Activated naive CD4-positive, alpha-beta T cell (primary cell): Measurements from ENCODE around the gene MEI1.
"Not testable (repeated sequence)": the region's sequence is repeated elsewhere in the genome, so short reads cannot be mapped to it uniquely, and the experiment has no call there.

Source experiments
- DNase-seq, 4 experiments: peaks; one replicate each; lab custom pipeline; 2025; lab: John Stamatoyannopoulos, UW

MEI1 gene

GRCh38 chr22:41822317-41823057, 123.2 kb downstream of the MEI1 start:
- DNase-seq: no peak

DNA sequence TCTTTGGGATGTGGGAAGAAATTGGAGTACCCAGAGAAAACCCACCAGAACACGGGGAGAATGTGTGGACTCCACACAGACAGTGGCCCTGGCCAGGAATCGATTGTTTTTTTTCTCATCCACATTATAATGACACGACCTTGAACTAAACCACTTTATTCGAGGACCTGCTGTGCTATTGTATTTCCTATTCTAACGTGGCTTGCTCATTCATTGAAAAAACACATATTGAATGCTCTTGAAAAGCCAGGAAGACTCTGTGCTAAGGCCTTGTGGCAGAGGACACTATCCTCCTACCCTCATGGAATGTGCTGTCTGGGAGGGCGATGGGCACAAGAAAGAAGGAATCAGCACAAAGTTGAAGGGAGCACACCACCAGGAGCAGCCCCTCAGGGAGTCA, 124.5 kb downstream of the MEI1 start:
- no peak for DNase-seq

GRCh38 chr22:41825376-41825775, 126.1 kb downstream of the MEI1 start:
- no peak for DNase-seq

GRCh38 chr22:41826021-41826420, 126.7 kb downstream of the MEI1 start:
- no peak for DNase-seq

- DNase-seq: no peak
Observed at GRCh38 chr22:41826430-41827383, 127.4 kb downstream of the MEI1 start.

DNA sequence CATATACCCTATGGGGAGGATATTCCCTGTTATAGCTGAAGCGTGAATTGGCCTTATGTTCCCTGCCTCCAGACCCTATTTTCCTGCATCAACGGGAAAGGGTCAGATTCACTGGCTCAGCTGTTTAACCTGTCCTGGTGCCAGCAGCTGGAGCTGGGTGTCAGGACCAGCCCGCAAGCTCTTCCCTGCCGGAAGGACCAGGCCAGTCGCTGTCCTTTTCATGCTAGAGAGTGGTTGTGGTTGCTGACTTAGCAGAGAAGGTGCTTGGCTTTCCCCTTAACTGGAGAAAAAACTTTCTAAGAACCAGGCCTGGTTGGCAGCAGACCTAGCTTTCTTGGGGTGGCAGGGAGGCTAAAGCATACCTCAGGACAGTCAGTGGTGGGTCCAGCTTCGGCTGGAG, 128.4 kb downstream of the MEI1 start:
- no peak for DNase-seq

DNA sequence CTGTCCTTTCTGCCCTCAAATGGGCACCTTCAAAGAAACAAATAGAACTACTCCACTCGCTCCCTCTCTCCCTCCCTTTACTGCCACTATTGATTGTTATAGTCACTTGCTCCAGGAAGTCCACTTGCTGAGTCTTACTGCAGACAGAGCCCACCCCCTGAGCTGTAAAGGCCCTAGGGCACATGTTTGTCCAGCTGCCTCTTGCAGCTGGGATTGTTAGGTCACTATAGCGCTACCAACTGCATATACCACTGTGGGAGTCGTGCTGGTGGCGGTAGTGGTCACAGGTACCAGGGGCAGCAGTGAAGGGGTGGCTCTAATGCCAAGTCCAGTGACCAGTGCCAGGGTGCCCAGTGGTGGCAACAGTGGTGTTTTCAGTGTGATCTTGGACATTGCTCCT, 129.2 kb downstream of the MEI1 start:
- no peak for DNase-seq

DNA sequence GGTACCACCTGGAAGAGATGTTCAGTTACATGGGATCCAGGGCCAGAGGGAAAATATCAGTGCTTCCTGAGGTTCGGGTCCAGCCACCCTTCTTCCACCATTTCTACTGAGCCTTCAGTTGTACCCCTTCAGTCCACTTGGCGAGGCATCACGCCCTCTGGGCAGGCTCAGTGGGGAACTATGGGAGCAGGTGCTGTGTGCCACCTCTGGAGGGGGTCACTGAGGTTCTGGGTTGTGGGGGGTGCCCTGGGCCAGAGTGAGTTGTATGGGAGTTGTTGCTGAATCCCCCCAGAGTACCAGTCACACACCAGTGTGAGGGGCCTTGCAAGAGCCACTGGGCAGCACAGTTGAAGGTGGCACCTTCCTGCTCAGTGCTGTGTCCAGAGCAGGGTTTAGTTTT, 130.9 kb downstream of the MEI1 start:
- no peak for DNase-seq

GRCh38 chr22:41831383-41831782, 132.1 kb downstream of the MEI1 start:
- DNase-seq: no peak

- no peak for DNase-seq
Observed at GRCh38 chr22:41831828-41832552, 132.7 kb downstream of the MEI1 start.

DNA sequence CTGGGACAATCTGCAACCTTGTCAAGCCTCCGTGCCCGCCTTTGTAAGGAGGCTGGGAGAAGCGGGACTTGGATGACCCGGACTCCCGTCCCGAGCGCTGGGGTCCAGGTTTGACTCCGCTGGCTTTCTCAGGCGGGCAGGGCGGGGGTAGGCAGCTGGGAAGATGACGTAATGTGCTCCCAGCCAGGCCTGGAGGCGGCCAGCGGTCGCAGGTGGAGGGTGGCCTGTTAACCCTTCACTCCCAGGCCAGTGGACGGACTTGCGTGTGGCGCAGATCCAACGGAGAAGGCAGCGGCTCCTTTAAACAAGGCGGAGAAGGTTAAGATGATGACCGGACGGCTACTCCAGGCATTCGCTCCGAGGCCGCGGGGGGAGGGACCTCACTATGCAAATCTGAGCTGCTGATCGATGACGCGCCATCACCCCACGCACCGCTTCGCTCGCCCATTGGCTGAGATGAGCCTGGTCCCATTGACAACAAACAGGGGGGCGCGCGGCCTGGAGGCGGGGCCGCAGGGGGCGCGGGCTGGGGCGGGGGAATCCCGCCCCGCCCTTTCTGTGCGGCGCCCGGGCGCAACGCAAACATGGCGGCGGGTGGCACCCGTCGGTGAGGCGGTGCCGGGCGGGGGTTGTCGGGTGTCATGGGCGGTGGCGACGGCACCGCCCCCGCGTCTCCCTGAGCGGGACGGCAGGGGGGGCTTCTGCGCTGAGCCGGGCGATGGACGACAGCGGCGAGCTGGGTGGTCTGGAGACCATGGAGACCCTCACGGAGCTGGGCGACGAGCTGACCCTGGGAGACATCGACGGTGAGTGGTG, 133.5 kb downstream of the MEI1 start, which contains the start of gene SREBF2:
Gene SREBF2, plus strand, starts transcription at position 553 of the 816 bp plus-strand sequence. Its CDS starts 166 bp downstream, at position 719.
- peak; percentile 94 to 97 (median 97) for DNase-seq

DNA sequence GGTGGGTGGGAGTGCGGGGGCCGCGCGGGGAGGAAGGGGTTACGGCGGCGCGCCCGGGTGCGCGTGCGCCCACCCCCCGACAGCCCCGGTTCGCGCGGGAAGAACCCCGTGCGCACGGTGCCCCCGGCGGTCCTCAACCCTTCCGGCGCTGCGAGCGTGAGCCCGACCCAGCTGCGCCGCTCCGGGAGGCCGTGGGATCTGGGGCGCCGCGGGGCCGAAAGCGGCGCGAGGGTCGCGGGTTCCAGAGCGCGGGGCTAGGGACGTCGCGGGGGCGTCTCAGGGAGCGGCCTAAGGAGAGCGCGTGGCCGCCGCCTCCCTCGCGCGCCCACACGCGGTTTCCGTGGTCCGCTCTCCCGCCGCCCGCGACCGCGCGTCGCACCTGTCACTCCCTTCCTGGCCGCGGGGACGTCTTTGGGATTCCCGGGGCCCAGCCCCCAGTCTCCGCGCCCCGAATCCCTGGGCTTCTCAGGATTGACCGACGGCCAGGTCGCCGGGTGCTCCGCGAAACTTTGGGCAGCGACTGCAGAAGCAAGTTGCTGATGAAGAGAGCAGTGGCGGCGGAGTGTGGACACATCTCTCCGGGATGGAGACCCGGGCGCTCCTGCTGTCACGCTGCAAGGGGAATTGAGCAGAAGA, 134.2 kb downstream of the MEI1 start:
- peak in 2 of 4 experiments; percentile 22 to 47 for DNase-seq

- no peak for DNase-seq
Observed at GRCh38 chr22:41834005-41834944, 135.0 kb downstream of the MEI1 start.

GRCh38 chr22:41835462-41835861, 136.2 kb downstream of the MEI1 start:
- DNase-seq: not testable (repeated sequence)

DNA sequence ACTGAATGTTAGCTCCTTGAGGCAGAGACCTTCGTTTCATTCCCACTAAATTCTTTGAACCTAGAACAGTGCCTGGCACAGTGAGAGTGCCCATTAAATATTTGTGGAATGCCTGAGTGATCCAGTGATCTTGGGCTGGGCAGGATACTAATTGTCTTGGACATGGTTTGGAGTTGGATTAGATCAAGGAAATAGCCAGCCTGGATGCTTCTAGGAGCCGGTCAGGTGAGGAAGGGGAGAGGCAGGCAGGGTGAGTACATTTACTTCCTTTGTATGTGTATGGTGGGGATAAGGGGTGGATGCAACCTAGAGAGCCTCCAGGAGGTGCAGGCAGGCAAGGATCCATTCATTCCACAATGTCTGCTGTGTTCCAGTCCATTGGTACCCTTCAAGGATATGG, 137.2 kb downstream of the MEI1 start:
- DNase-seq: no peak

DNA sequence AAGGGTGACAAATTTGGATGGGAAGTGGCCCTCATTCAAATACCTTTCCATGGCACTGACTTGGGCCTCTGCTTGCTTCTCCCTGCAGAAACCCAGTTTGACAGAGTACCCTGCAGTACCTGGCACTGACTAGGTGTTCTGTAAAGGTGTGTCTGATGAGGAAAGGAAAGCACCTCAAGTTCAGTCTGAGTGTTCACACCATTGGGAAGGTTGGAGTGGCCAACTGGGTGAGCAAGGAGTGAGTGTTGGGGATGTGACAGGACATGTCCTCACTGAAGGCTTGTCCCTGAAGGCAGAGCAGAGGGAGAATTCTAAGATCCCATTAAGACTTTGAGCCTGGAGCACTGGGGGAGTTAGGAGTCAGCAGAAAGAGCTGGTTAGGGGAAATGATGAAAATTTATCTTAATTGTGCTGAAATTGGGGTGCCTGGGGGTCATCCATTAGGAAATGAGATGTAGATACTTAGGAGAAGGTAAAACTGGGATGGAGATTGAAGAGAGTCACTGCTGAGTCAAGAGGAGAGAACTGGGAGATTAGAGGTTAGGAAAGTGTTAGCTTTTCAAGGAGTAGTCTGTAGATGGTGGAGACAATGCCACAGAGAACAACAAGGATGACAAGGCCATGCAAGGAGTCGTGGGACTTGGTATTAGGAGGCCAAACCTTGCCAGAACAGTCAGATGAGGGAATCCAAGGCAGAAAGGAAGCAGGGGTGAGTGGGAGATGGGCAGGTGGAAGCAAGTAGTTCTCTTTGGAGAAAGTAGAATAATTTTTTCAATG, 139.7 kb downstream of the MEI1 start:
- DNase-seq: no peak

DNA sequence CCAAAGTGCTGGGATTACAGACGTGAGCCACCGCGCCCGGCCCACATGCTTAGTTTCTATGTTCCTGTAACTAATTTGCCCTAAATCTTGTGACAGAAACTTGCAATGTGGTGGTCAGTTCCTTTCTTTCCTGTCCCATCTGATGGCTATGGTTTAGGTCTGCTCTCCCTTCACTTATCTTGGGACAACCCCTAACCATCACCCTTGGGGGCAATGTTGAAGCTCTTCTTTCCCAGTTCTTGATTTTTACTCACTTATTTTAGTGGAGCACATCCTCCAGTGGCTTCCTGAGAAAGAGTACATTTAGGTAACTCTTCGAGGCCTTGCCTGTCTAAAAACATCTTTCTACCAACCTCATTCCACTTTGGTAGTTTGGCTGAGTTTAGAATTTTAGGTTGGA, 140.9 kb downstream of the MEI1 start:
- DNase-seq: no peak

DNA sequence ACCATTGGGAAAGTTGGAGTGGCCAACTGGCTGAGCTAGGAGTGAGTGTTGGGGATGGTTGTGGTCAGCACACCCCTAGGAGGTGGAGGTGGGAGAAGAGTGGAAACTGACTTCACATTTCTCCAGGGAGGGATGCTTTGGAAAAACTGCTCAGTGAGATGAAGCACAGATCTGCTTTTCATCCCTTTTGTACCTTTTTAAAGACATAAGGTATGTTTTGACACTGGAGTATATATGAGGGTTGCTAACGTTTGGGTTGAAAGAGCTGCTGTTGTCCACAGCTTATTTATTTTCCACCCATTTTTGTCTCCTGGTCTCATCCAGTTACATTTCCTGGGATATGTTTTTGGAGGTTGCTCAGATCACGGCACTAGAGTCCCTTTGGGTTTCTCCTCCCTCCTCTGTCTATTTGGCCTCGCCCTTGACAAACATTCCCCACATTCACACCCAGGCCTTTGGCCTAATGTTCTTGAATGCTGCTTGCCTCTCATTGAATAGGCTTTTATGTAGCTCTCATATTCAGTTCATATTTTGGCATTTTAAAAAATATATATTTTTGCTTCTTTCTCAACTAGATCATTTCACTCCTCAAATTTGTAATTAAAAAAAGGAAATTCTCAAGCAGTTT, 141.9 kb downstream of the MEI1 start:
- no peak for DNase-seq
